ENCODE results near the gene PRRT3. TPM values are rescaled to one million over a fixed set of nuclear protein-coding genes. Genes with fewer than 3 reads are reported as not detected.

Gene PRRT3
- total and polyA plus RNA-seq, 2 of the 4 experiments (the other 2 are of a cell fraction), result 0.72 to 4.2 TPM

DNA sequence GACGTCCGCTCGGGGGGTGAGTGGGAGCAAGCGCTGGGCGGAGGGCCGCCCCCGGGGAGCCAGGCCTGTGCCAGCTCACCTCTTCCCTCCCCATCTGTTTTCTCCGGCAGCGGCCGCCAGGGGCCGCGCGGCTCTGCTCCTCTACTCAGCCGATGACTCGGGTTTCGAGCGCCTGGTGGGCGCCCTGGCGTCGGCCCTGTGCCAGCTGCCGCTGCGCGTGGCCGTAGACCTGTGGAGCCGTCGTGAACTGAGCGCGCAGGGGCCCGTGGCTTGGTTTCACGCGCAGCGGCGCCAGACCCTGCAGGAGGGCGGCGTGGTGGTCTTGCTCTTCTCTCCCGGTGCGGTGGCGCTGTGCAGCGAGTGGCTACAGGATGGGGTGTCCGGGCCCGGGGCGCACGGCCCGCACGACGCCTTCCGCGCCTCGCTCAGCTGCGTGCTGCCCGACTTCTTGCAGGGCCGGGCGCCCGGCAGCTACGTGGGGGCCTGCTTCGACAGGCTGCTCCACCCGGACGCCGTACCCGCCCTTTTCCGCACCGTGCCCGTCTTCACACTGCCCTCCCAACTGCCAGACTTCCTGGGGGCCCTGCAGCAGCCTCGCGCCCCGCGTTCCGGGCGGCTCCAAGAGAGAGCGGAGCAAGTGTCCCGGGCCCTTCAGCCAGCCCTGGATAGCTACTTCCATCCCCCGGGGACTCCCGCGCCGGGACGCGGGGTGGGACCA, 19.2 kb downstream of the PRRT3 start:
- ChIA-PET POLR2A (ENCODE audit: unreplicated experiment) (interaction anchor here (0.6 to 1.0 kb wide), 3 partner anchors 13 to 20 kb away, joined by 5 to 10 read pairs (median 10); no protein-coding TSS in a partner anchor), CTCF (interaction anchor here (1.0 to 3.1 kb wide), 3 partner anchors 14 to 49 kb away, joined by 3 to 14 read pairs (median 4); no protein-coding TSS in a partner anchor)
- ATAC-seq (ENCODE audit: low read depth), result peak; percentile 72
- Histone ChIP-seq H4K5ac (ENCODE audit: low read depth, low read length) (no peak overlapping the region; the same call in 1 of the 2 replicates), H3K9me3 (ENCODE audit: control insufficient read depth, insufficient read depth, low read length) (no peaks in the 10 kb centered on the region), H4K20me1 (ENCODE audit: insufficient read depth, low read length) (no peaks in the 10 kb centered on the region), H4K8ac (ENCODE audit: low read depth in 2 of 2, low read length in 2 of 2) (peak overlapping the region; percentile 32 to 37; a peak in 2 of 4 replicates), H3K9ac (ENCODE audit: low read depth, low read length) (0 out of 2 replicates have a peak overlapping the region, but pooled peaks have one; percentile 18), H3K14ac (replicated peaks; ENCODE audit: low read depth, low read length) (no peak overlapping the region), H3K9me1 (ENCODE audit: insufficient read depth, low read length) (peaks cover 6% of the 10 kb centered on the region; the same call in 1 of the 2 replicates), H3K18ac (ENCODE audit: low read depth, low read length) (no peak overlapping the region), H2AK5ac (ENCODE audit: low read depth, low read length) (no peak overlapping the region), H3K79me1 (ENCODE audit: low read depth in 1 of 2, low read length in 2 of 2) (peaks cover 6 to 16% of the 10 kb centered on the region in 2 experiments; a peak in 3 of 4 replicates), H2BK120ac (ENCODE audit: low read depth, low read length) (no peak overlapping the region), H2BK15ac (ENCODE audit: low read depth, low read length) (no peak overlapping the region), H2BK20ac (ENCODE audit: low read depth, low read length) (no peak overlapping the region), H4K91ac (ENCODE audit: insufficient read depth, low read depth, low read length) (no peak overlapping the region), H3K27ac (ENCODE audit: insufficient read depth, low read length) (no peak overlapping the region; the same call in 1 of the 2 replicates), H3K23ac (ENCODE audit: low read depth, low read length) (no peak overlapping the region), H3K4me2 (ENCODE audit: low read depth, low read length) (peak overlapping the region; percentile 95), H2AFZ (replicated peaks; ENCODE audit: low read length, poor library complexity) (peak overlapping the region; percentile 90), H3K27me3 (ENCODE audit: control insufficient read depth, insufficient read depth, low read length) (no peaks in the 10 kb centered on the region), H3K56ac (ENCODE audit: extremely low read depth, insufficient read depth, low read length) (no peak overlapping the region), H3K36me3 (ENCODE audit: control insufficient read depth, insufficient read depth, low read length) (peaks cover 18% of the 10 kb centered on the region), H2BK5ac (ENCODE audit: low read depth, low read length, poor library complexity, severe bottlenecking) (no peak overlapping the region), H3K4me3 (ENCODE audit: insufficient read depth, low read depth, low read length) (peak overlapping the region; percentile 87), H2AK9ac (replicated peaks; ENCODE audit: low read depth, low read length, poor library complexity) (peak overlapping the region; percentile 93), H3K4ac (ENCODE audit: low read depth, low read length) (peak overlapping the region; percentile 24; the same call in 1 of the 2 replicates), H3K4me1 (ENCODE audit: control insufficient read depth, insufficient read depth, low read length) (peaks cover 9% of the 10 kb centered on the region)
- DNase-seq, result peak; percentile 72
- in situ Hi-C loops (cut with MboI; ENCODE audit: low sequenced_read_pairs) (no loop called here), dilution Hi-C loops (cut with HindIII; ENCODE audit: low sequenced_read_pairs, unreplicated experiment) (no loop called here), intact Hi-C loops (cut with micrococcal nuclease) (loop anchor here (1.0 to 5.0 kb wide), 4 partner anchors 84 to 354 kb away; no protein-coding TSS in a partner anchor)
- WGBS, 2 experiments (ENCODE audit: extremely low coverage in 2 of 2, insufficient read length in 1 of 2), result 1% methylated on average over 25 of the region's 77 CpGs; no CpG with 5 or more reads in 1 of the 2 experiments
- no TSS peak for BruUV-seq (replicated peaks)
- TF ChIP-seq BHLHE40 (IDR thresholded peaks at IDR 0.05; ENCODE audit: low read depth, low read length) (no peak), RAD21 (IDR thresholded peaks at IDR 0.05; ENCODE audit: low read length) (peak; percentile 79), MAZ (IDR thresholded peaks at IDR 0.05; ENCODE audit: borderline replicate concordance, low read depth, low read length) (peak; percentile 65; the same call in 1 of the 2 replicates), ELK1 (IDR thresholded peaks at IDR 0.05; ENCODE audit: borderline replicate concordance, low read depth, low read length) (no peak), RFX5 (IDR thresholded peaks at IDR 0.05; ENCODE audit: low read depth, low read length) (no peak), CEBPB (IDR thresholded peaks at IDR 0.05; ENCODE audit: low read depth, low read length) (no peak), POLR2A (IDR thresholded peaks at IDR 0.05; ENCODE audit: low read depth, low read length) (no peak), SMC3 (IDR thresholded peaks at IDR 0.05; ENCODE audit: low read depth, low read length) (peak; percentile 72), CHD1 (IDR thresholded peaks at IDR 0.05; ENCODE audit: low read depth, low read length) (no peak), MXI1 (IDR thresholded peaks at IDR 0.05; ENCODE audit: borderline replicate concordance, low read depth, low read length) (no peak)
- TF ChIP-seq, protein P1, sequence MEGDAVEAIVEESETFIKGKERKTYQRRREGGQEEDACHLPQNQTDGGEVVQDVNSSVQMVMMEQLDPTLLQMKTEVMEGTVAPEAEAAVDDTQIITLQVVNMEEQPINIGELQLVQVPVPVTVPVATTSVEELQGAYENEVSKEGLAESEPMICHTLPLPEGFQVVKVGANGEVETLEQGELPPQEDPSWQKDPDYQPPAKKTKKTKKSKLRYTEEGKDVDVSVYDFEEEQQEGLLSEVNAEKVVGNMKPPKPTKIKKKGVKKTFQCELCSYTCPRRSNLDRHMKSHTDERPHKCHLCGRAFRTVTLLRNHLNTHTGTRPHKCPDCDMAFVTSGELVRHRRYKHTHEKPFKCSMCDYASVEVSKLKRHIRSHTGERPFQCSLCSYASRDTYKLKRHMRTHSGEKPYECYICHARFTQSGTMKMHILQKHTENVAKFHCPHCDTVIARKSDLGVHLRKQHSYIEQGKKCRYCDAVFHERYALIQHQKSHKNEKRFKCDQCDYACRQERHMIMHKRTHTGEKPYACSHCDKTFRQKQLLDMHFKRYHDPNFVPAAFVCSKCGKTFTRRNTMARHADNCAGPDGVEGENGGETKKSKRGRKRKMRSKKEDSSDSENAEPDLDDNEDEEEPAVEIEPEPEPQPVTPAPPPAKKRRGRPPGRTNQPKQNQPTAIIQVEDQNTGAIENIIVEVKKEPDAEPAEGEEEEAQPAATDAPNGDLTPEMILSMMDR (conservative IDR thresholded peaks at IDR 0.05; ENCODE audit: low read depth, low read length), result peak; percentile 79
- TF ChIP-seq, protein P2, sequence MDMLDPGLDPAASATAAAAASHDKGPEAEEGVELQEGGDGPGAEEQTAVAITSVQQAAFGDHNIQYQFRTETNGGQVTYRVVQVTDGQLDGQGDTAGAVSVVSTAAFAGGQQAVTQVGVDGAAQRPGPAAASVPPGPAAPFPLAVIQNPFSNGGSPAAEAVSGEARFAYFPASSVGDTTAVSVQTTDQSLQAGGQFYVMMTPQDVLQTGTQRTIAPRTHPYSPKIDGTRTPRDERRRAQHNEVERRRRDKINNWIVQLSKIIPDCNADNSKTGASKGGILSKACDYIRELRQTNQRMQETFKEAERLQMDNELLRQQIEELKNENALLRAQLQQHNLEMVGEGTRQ (IDR thresholded peaks at IDR 0.05; ENCODE audit: low read depth, low read length), result no peak
